Activated naive CD8-positive, alpha-beta T cell treated with anti-CD3 and anti-CD28 coated beads for 36 hours (primary cell): Measurements from ENCODE around the gene ASXL3. TPM values are rescaled to one million over a fixed set of nuclear protein-coding genes. Genes with fewer than 3 reads are reported as not detected.

Source experiments
- DNase-seq: peaks from one replicate; pipeline ENCODE4 v3.0.0; 2021
- H3K27ac Mint-ChIP-seq: one replicate; pipeline ENCODE4 v1.8.0; 2022; ENCODE audit warnings: mild to moderate bottlenecking, moderate library complexity, mixed read lengths
- H3K27me3 Mint-ChIP-seq: one replicate; pipeline ENCODE4 v1.8.0; 2022; ENCODE audit warnings: mild to moderate bottlenecking, mixed read lengths
- H3K36me3 Mint-ChIP-seq: one replicate; pipeline ENCODE4 v1.8.0; 2021; ENCODE audit warnings: mild to moderate bottlenecking, mixed read lengths
- H3K4me1 Mint-ChIP-seq: one replicate; pipeline ENCODE4 v1.8.0; 2021; ENCODE audit warnings: mixed read lengths
- H3K4me3 Mint-ChIP-seq: one replicate; pipeline ENCODE4 v1.8.0; 2022; ENCODE audit warnings: mild to moderate bottlenecking, moderate library complexity, mixed read lengths
- H3K9me3 Mint-ChIP-seq: one replicate; pipeline ENCODE4 v1.8.0; 2022; ENCODE audit warnings: mixed read lengths
- total RNA-seq, 2 experiments: library from RNA; stranded (reverse); gene quantifications; one replicate each; pipeline ENCODE4 v1.2.3, GENCODE V29; 2021

Gene ASXL3
- total RNA-seq, 2 experiments from 2014 or later = not detected

GRCh38 chr18:33576999-33577646 lies 896 bp upstream of the ASXL3 start:
- no peak for DNase-seq
- H3K4me1 Mint-ChIP-seq = peaks cover 5% of the 10 kb centered on the region
- peaks cover 32% of the 10 kb centered on the region for H3K27me3 Mint-ChIP-seq

GRCh38 chr18:33578518-33579348 lies 714 bp downstream of the ASXL3 start:
- peaks cover 1% of the 10 kb centered on the region for H3K9me3 Mint-ChIP-seq
- no peak overlapping the region for H3K27ac Mint-ChIP-seq
- DNase-seq = no peak
- H3K27me3 Mint-ChIP-seq = peaks cover 32% of the 10 kb centered on the region
- H3K36me3 Mint-ChIP-seq = peaks cover 3% of the 10 kb centered on the region
- peak overlapping the region; percentile 57 for H3K4me3 Mint-ChIP-seq
- peaks cover 5% of the 10 kb centered on the region for H3K4me1 Mint-ChIP-seq

More at GRCh38 chr18:33576999-33577646, 896 bp upstream of the ASXL3 start:
- Mint-ChIP-seq H3K9me3 (peaks cover 1% of the 10 kb centered on the region), H3K4me3 (peak overlapping the region; percentile 70), H3K27ac (no peak overlapping the region), H3K36me3 (peaks cover 3% of the 10 kb centered on the region)

GRCh38 chr18:33579349-33580215 lies 1.6 kb downstream of the ASXL3 start:
- H3K27ac Mint-ChIP-seq = no peak overlapping the region
- peaks cover 5% of the 10 kb centered on the region for H3K4me1 Mint-ChIP-seq
- no peak overlapping the region for H3K4me3 Mint-ChIP-seq
- peaks cover 3% of the 10 kb centered on the region for H3K36me3 Mint-ChIP-seq
- H3K9me3 Mint-ChIP-seq = peaks cover 5% of the 10 kb centered on the region
- peaks cover 32% of the 10 kb centered on the region for H3K27me3 Mint-ChIP-seq
- no peak for DNase-seq

GRCh38 chr18:33580546-33580945 lies 2.5 kb downstream of the ASXL3 start:
- Mint-ChIP-seq H3K4me3 (no peak overlapping the region), H3K27me3 (peaks cover 23% of the 10 kb centered on the region), H3K4me1 (peaks cover 5% of the 10 kb centered on the region), H3K9me3 (peaks cover 3% of the 10 kb centered on the region), H3K27ac (no peak overlapping the region), H3K36me3 (peaks cover 3% of the 10 kb centered on the region)
- no peak for DNase-seq

- Mint-ChIP-seq H3K9me3 (peaks cover 3% of the 10 kb centered on the region), H3K4me3 (no peak overlapping the region), H3K4me1 (peaks cover 5% of the 10 kb centered on the region), H3K36me3 (peaks cover 3% of the 10 kb centered on the region), H3K27me3 (peaks cover 15% of the 10 kb centered on the region), H3K27ac (no peak overlapping the region)
- no peak for DNase-seq
These were observed 3.8 kb downstream of the ASXL3 start for GRCh38 chr18:33581856-33582255.

GRCh38 chr18:33583901-33584300 lies 5.9 kb downstream of the ASXL3 start:
- no peak overlapping the region for H3K4me3 Mint-ChIP-seq
- H3K36me3 Mint-ChIP-seq = no peaks in the 10 kb centered on the region
- peaks cover 4% of the 10 kb centered on the region for H3K27me3 Mint-ChIP-seq
- H3K9me3 Mint-ChIP-seq = peaks cover 3% of the 10 kb centered on the region
- no peaks in the 10 kb centered on the region for H3K4me1 Mint-ChIP-seq
- DNase-seq = no peak
- H3K27ac Mint-ChIP-seq = no peak overlapping the region

- H3K9me3 Mint-ChIP-seq = peaks cover 3% of the 10 kb centered on the region
- H3K27ac Mint-ChIP-seq = no peak overlapping the region
- H3K4me3 Mint-ChIP-seq = no peak overlapping the region
- H3K36me3 Mint-ChIP-seq = no peaks in the 10 kb centered on the region
- no peaks in the 10 kb centered on the region for H3K4me1 Mint-ChIP-seq
- no peak for DNase-seq
- H3K27me3 Mint-ChIP-seq = peaks cover 4% of the 10 kb centered on the region
These were observed 6.8 kb downstream of the ASXL3 start for GRCh38 chr18:33584548-33585430.

GRCh38 chr18:33585431-33585775 lies 7.4 kb downstream of the ASXL3 start:
- Mint-ChIP-seq H3K4me1 (no peaks in the 10 kb centered on the region), H3K9me3 (peaks cover 3% of the 10 kb centered on the region), H3K36me3 (no peaks in the 10 kb centered on the region)

GRCh38 chr18:33588361-33588760 lies 10.3 kb downstream of the ASXL3 start:
- DNase-seq = no peak
- Mint-ChIP-seq H3K27ac (no peak overlapping the region), H3K4me3 (no peak overlapping the region), H3K27me3 (no peaks in the 10 kb centered on the region), H3K4me1 (no peaks in the 10 kb centered on the region), H3K9me3 (peaks cover 3% of the 10 kb centered on the region), H3K36me3 (no peaks in the 10 kb centered on the region)

More at GRCh38 chr18:33585431-33585775, 7.4 kb downstream of the ASXL3 start:
- no peak for DNase-seq
- Mint-ChIP-seq H3K4me3 (no peak overlapping the region), H3K27me3 (peaks cover 4% of the 10 kb centered on the region), H3K27ac (no peak overlapping the region)

GRCh38 chr18:33593261-33593660 lies 15.2 kb downstream of the ASXL3 start:
- no peaks in the 10 kb centered on the region for H3K4me1 Mint-ChIP-seq
- H3K4me3 Mint-ChIP-seq = no peak overlapping the region
- H3K9me3 Mint-ChIP-seq = no peaks in the 10 kb centered on the region
- H3K27me3 Mint-ChIP-seq = no peaks in the 10 kb centered on the region
- no peak overlapping the region for H3K27ac Mint-ChIP-seq
- DNase-seq = no peak
- H3K36me3 Mint-ChIP-seq = no peaks in the 10 kb centered on the region

GRCh38 chr18:33594799-33595198 lies 16.8 kb downstream of the ASXL3 start:
- Mint-ChIP-seq H3K9me3 (no peaks in the 10 kb centered on the region), H3K36me3 (no peaks in the 10 kb centered on the region), H3K4me3 (no peak overlapping the region), H3K27me3 (no peaks in the 10 kb centered on the region), H3K4me1 (no peaks in the 10 kb centered on the region), H3K27ac (no peak overlapping the region)
- DNase-seq = no peak

GRCh38 chr18:33596178-33596854 lies 18.3 kb downstream of the ASXL3 start:
- Mint-ChIP-seq H3K27ac (no peak overlapping the region), H3K9me3 (no peaks in the 10 kb centered on the region), H3K4me3 (no peak overlapping the region), H3K4me1 (no peaks in the 10 kb centered on the region), H3K36me3 (no peaks in the 10 kb centered on the region), H3K27me3 (no peaks in the 10 kb centered on the region)
- no peak for DNase-seq

GRCh38 chr18:33600846-33601245 lies 22.8 kb downstream of the ASXL3 start:
- Mint-ChIP-seq H3K27ac (no peak overlapping the region), H3K4me3 (no peak overlapping the region), H3K36me3 (no peaks in the 10 kb centered on the region), H3K27me3 (no peaks in the 10 kb centered on the region), H3K9me3 (peaks cover 2% of the 10 kb centered on the region), H3K4me1 (no peaks in the 10 kb centered on the region)
- DNase-seq = no peak

- Mint-ChIP-seq H3K27ac (no peak overlapping the region), H3K4me1 (no peaks in the 10 kb centered on the region)
These were observed 25.4 kb downstream of the ASXL3 start for GRCh38 chr18:33603454-33603853.

More at GRCh38 chr18:33603454-33603853, 25.4 kb downstream of the ASXL3 start:
- Mint-ChIP-seq H3K9me3 (peaks cover 4% of the 10 kb centered on the region), H3K36me3 (no peaks in the 10 kb centered on the region), H3K27me3 (no peaks in the 10 kb centered on the region), H3K4me3 (no peak overlapping the region)
- no peak for DNase-seq
